NCI-H345 treated with DMSO at 0.1 percent for 48 hours (cell line): ENCODE data around the gene AGPAT3.

Source experiments
- DNase-seq: peaks from one replicate; lab custom pipeline; 2025; ENCODE audit not compliant: unreplicated experiment; lab: John Stamatoyannopoulos, UW

Gene AGPAT3

DNA sequence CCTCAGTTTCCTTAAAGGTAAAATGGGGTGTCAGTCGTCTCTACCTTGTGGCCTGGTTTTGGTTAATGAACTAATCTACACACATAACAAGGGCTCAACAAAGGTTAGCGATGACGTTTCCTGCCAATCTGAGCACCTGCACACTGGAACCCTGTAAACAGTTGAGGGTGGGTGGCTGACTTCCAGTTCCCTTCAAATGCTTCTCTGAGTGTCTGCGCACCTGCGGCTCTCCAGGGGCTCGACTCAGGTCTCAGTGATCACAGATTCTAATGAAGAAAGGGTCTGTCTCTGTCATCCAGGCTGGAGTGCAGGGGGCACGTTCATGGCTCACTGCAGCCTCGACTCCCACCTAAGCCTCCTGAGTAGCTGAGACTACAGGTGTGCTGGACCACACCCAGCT is 3.3 kb upstream of the AGPAT3 start:
- DNase-seq: peak; percentile 81

DNA sequence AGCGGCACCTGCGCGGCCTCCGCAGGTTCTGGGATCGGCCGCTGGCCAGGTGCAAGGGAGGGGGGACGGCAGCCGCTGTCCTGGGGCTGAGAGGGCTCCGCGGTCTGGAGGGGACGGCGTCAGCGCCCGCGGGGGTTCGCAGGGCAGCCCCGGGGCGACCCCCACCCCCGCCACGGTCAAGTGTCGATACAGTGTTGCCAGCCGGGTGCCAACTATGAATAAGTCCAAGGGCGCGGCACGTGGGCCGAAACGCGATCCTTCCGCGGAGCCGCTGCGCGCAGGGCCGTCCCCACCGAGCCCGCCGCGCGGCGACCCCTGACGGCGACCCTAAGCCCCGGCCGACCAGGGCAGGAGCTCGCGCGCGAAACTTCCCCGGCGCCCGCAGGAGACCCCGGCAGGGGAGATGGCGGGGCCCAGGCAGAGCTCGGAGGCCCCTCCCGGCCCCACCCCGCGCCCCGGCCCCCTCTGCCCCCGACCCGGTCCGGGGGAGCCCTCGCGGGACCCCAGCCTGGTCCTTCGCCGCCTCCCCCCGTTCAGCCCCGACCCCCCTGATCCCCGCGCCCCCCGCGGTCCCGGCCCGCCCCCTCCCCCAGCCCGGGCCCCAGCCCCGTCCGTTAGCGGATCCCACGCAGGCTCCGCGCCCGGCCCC is 586 bp upstream of the AGPAT3 start:
- peak; percentile 52 for DNase-seq

DNA sequence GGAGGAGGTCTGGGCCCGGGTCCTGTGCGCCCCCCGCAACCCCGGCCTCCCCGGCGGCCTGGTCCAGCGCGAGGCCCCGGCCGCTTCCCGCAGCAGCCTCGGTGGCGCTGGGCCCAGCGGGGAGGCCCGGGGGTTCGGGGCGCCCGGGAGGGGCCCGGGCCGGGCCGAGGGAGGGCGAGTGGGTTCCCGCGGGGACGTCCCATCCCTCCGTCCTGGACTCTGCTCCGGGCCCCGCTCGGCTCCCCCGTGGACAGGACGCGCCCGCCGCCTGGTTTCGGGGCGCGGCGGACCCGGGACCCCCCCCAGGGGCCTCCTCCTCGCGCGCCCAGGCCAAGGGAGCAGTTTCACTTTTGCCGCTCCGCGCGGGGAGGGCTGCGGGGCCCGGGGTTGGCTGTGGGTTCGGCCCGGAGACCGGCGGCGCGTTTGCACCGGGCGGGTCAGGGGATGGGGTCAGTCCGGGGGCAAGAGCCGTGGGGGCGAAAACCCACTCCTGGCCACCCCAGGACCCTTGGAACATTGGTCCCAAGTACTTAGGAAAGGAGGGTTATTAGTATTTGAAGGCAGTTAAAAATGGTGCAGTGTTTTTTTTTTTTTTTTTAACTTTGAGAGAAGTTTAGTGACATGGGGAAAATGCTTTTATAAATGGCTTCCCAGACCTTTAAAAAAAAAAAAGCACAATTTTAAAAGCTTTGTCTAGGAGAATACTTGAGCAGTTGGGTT is 677 bp downstream of the AGPAT3 start:
- no peak for DNase-seq

DNA sequence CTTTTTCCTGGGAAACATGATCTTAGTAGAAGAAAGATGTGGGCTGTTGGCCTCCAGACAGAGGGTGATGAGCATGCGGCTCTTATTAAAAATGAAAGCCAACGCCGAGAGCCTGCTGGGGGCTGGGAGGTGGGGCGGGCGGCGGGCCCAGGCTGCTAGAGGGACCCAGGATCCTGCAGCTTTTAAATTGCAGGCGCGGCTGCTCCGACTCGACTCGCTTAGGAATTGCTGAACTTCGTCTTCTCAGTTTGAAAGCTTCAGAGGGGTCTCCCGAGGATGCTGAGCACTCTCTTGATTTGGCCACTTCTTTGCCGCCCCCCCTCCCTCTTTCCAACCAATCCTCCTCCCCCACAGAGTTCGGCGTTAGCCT is 1.2 kb downstream of the AGPAT3 start:
- no peak for DNase-seq

DNA sequence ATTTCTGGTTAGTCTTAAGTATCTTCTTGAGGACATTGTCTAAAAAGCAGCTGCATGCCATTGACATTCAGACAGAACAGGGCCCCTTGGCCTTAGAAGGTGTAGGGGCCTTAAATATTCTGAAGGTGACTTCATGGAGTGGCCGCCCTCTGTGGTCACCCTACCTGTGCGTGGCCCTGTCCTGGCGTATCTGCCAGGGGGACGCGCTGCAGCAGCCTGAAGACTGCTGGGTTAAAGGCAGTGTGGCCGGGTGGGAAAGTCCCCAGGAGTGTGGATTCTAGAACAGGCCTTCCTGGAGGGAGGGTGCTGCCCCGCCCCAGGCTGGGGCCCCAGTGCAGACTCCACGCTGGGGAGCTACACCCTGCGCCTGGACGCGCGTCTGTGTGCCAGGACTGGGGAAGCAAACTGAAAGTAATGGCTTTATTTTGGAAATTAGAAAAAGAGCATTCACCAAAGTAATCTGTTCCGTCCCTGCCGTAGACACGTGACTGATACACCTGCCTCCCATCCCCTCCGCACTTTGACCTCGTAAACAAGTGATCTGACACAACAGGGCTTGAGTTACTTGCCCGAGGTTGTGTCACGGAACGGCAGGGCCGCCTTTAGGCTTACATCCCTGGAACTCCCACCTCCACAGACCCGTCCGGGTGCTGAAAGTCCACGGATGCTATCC is 1.8 kb downstream of the AGPAT3 start:
- DNase-seq: no peak

DNA sequence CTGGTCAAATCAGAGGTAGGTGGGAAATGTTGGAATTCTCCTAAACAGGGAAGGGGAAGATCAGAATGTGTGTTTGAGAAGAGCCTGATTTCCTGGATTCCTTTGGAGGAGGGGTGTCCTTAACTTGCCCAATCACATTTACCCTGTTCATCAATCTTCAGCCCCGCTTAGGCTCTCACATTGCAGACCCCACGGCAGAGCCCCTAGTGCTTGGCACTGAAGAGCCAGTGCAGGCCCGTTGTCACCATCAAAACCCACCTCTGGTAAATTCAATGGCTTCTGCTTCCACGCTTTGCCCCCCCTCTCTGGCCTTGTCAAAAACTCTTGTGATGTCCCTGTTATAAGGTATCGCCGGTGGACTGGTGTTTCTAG is 2.3 kb downstream of the AGPAT3 start:
- no peak for DNase-seq

DNA sequence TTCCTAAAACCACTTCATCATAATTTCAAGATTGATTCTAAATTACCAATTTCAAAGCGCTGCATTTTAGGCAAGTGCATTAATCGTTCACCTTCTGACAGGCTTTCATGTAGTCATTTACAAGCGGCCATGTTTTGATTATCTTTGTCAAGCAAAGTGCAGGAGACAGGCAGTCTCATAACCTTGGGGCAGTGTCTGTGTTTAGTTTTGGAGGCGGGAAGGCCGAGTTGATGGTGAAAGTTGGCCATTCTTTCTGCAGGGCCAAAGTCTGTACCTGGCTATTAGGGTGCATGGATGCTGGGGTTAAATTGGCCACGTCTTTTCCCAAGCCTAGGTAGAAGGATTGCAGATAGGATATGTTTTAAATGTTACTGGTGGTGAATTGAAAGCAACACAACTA is 2.9 kb downstream of the AGPAT3 start:
- no peak for DNase-seq

DNA sequence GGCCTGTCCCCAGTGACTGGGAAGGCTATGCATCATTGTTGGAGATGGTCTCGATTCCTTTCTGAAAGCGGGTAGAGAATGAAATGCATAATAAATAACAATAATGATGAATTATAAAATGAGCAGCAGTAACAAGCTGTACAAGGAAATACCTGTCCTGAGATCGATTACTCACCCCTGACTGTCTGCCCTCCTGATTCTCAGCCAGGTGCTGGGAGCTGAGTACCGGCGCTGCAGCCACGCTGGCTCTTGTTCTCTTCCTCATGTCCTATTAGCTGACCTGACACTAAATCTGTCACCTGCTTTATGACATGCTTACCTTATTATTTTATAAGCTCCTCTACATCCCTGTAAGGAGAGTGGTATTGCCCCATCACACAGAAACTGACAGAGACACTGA is 3.4 kb downstream of the AGPAT3 start:
- no peak for DNase-seq

DNA sequence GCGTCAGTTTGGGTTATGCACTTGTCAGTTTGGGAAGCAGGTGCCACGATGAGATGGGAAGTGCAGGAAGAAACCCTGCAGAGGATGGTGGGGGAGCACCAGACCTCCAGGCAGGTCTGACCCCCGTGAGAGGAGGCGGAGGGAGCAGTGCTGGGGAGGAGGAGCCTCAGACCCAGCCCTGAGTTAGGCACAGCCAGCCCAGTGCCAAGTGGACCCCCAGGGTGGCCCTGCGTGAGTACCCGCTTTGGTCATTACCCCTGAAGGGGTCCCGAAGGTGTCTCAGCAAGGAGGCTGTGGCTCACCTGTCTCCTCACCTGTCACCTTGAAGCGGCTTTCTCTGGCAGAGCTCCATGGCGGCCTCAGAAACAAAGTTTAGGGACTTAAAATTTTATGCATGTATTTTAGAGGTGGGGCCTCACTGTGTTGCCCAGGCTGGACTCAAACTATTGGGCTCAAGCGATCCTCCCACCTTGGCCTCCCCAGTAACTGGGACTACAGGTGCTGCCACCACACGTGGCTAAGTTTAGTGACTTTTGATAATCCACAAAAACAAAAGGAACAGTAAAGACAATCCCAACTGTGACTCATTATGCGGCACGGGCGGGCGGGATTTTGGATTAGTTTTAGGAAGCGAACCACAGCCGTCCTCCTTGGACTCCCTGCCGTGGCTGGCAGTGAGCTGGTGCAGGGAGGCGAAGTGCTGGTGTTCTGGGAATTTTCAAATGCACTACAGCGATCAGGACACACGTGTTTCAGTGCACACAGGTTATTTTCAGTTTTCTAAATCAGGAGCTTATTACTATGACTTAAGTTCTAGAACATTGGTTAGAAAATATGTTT is 4.7 kb downstream of the AGPAT3 start:
- no peak for DNase-seq

DNA sequence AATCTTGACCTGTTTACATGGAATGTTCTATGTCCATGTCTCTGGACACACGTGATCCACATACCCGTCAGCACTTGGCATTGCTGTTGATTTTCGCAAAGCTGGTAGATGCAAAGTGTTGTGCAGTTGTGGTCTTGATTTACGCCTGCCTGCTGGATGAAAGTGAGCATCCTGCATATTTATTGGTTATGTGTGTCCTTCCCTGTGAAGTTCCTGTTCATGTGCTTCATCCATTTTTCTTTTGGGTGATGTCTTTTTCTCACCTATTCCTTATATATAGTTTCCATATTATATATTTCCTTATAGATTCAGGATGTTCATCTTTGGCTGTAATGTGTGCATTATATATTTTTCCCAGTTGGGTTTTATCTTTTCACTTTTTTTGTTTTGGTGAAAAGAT is 6.5 kb downstream of the AGPAT3 start:
- no peak for DNase-seq

DNA sequence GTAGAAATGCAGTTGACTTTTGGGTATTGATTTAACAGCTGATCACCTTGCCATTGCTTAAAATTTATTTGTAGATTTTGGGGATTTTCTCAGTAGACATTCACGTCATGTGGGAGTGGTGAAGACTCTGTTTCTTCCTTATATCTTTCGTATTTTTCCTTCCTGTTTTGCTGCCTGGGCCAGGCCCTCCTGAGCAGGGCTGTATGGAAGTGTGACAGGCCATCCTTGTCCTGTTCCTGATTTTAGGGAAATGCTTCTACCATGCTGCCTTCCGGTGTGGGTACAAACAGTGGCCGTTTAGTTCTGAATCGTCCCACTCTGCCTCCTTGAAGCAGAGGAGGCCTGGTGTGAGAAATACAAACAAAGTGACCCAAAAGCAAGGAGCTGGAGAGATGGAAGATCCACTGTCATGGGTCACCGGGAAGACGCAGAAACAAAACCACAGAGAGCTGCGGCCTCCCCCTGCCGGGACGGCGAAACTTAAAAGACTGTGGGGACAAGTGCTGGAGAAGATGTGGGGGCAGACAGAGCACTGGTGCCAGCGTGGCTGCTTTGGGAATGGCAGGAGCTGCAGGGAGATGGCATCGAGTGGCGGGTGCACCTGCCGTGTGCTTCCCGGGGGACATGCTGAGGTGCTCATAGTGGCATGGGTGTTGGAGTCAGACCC is 7.6 kb downstream of the AGPAT3 start:
- DNase-seq: no peak

DNA sequence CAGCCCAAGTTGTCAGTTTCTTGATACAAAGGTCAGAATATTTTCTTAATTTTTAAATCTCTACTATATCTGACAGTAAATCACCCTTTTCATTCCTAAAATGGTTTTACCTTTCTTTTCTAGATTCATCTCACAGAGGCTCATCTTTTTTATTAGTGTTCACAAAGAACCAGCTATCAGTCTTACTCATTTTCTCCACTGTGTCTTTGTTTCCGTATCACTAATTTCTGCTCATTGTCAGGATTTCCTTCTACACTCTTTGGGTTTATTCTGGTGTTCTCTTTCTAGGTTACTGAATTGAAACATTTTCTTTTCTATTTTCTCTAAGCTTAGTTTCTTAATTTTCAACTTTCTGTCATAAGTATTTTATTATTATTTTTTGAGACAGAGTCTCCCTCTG is 8.7 kb downstream of the AGPAT3 start:
- DNase-seq: no peak

DNA sequence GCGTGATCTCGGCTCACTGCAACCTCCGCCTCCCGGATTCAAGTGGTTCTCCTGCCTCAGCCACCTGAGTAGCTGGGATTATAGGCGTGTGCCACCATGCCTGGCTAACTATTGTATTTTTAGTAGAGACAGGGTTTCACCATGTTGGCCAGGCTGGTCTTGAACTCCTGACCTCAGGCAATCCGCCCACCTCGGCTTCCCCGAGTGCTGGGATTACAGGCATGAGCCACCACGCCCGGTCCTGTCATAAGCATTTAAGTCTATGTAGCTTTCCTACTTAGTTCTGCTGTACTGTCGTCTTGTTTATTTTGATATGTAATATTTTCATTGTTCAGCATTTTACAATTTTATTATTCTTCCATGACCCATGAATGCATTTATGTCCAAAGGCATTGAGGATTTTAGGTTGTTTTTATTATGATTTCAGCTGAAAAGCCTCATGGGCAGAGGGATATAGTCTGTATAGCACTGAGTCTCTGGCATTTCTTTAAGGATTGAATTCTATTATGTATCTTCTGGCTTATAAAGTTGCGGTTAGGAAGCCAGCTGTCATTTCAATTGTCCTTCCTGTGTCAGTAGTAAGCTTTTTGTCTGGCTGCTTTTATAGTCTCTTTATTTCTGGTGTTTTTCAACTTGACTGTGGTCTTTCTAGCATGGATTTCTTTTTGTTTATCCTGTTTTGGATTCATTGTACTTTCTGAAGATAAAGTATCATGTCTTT is 9.2 kb downstream of the AGPAT3 start:
- DNase-seq: no peak

DNA sequence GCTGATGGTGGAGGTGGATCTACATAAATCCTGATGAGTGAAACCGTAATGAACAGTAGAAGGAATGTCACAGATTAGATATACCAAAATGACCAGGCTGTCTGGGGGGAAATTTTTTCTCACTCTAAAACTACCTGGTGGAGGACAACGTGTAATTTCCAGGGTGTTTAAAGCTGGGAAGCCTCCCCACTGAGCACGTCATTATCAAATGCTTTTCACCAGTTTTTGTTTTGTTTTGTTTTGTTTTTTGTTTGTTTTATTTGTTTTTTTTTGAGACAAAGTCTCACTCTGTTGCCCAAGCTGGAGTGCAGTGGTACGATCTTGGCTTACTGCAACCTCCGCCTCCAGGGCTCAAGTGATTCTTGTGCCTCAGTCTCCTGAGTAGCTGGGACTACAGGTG is 11.6 kb downstream of the AGPAT3 start:
- DNase-seq: no peak

DNA sequence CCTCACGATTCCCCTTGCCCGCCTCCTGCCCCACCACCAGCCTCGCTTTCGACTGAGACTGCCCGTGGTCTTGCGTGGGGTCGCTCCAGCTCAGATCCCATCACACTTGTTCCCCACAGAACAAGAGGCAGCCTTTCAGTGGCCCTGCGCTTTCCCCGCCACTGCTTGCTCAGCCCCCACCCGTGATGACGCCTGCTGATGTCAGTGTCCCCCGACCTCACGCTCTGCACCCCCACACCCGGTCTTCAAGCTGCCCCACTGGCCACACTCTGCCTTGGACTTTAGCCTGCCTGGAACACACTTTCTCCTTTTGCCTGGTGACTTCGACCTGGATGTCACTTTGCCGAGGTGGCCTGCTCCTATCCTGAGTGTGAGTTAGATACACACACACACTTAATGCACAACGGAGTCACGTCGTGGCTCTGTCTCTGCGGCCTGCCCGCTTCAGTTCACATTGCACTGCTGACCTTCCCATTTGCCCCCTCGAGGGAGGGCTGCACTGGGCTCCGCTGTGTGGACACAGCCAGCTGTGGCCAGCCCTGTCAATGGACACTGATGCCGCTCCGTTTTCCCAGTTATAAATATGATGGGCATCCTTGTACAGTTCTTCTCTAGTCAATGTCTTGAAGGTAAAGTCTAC is 13.0 kb downstream of the AGPAT3 start:
- DNase-seq: no peak

DNA sequence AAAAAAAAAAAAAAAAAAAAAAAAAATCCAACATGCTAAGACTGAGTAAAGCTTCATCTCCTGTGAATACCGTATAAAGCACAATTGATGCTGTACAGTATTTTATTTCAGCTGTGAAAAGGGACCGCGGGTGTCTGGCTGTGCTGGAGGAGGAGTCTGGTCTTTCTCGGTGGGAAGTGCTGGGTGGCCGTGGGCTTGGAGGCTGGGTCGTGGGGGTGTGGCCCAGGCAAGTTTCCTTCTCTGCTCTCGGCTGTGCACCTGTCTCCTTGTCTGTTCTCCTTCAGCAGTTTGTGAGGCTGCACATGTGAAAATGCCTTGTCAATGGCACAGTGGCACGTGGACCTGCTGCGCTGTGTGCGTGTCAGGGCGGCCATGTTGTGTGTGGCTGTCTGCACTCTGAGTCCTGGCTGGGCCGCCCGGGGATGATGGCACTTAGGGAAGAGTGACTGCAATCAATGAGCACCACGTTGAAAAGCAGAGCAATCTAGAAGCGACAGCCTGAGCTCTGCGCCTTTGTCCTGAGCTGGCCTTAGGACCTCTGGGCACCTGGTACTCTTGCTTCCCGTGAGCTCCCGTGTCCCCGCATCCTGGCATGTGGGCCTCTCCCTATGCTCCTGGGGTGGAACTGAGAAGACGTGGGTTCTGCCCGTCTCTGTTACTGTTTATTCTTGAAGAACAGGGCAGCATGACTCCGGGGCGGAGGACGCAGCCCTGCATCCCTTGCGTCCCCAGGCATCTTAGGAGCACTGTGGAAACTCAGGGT is 14.5 kb downstream of the AGPAT3 start:
- DNase-seq: no peak

DNA sequence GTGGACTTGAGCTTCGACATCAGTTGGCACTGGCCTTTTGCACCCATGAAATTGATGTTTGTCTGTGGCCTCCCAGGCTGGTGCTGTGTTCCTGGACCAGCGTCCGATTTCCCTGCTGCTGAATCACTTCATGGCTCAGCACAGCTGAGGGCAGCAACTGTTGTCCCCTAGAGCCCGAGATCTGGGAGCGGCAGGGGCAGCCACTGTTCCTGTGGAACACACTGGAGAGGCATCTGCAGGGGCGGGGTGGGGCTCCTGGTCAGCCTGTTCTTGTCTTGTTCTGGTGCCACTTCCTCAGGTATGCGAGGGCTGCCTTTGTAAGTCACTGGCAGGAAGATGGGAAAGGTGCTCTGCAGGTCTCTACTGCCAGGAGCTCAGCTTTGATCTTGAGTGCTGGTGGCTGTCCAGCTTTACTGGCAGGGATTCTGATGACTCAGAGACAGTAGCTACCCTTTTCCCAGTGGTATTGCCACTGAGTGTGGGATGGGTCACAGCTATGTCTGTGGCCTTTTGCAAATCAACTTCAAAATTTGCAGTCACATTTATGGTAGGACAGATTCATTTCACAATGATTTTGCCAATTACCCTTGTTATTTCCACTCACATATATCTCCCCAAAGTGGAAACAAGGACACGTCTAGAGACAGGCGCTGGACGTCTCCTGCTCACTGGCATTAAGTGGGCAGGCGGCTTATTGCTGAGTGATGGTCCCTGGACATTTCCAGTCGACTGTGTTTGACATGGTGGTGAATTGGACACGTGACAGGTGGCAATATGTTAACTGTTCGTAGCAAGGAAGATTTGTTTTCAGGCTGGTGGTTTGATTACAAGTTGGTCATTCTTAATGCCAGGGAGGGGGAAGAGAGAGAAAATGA is 15.3 kb downstream of the AGPAT3 start:
- no peak for DNase-seq

DNA sequence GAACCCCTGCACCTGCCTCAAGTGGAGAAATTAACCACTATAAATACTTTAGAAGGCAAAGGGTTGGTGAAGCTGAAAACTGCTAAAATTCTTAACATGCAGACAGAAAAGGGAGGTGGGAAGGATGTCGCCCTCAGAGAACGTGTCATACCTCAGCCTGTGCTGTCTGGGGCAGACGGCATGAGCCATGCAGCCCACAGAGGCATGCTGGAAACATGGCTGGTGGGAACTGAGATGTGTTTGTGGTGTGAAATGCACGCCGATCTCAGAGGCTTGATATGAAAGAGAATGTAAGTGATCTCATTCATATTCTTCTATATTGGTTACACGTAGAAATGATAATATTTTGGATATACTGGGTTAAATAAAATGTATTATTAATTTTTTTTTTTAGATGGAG is 16.3 kb downstream of the AGPAT3 start:
- no peak for DNase-seq
